ENCODE measurements around the gene ZMYND8. TPM values are rescaled to one million over a fixed set of nuclear protein-coding genes. Genes with fewer than 3 reads are reported as not detected.

The ZMYND8 gene
- total RNA-seq, 6 experiments from 2014 or later, result 27.8 to 38.3 (median 34.8) TPM

GRCh38 chr20:47188540-47188939 is 168.0 kb downstream of the ZMYND8 start:
- no peak overlapping the region for H3K4me3 Mint-ChIP-seq
- H3K4me1 Mint-ChIP-seq (ENCODE audit: low read depth), result no peaks in the 10 kb centered on the region
- no peak overlapping the region for H3K27ac Mint-ChIP-seq
- H3K27me3 Mint-ChIP-seq (ENCODE audit: insufficient read depth), result peaks cover 25% of the 10 kb centered on the region
- no peak for TF ChIP-seq CTCF (IDR thresholded peaks at IDR 0.05)
- no peaks in the 10 kb centered on the region for H3K36me3 Mint-ChIP-seq (ENCODE audit: low read depth)
- no peak for DNase-seq
- H3K9me3 Mint-ChIP-seq, result no peaks in the 10 kb centered on the region

GRCh38 chr20:47187450-47188195 is 168.9 kb downstream of the ZMYND8 start:
- no peak overlapping the region for H3K4me3 Mint-ChIP-seq
- H3K27me3 Mint-ChIP-seq (ENCODE audit: insufficient read depth), result peaks cover 26% of the 10 kb centered on the region
- no peak for DNase-seq
- no peaks in the 10 kb centered on the region for H3K9me3 Mint-ChIP-seq
- no peak for TF ChIP-seq CTCF (IDR thresholded peaks at IDR 0.05)
- no peaks in the 10 kb centered on the region for H3K36me3 Mint-ChIP-seq (ENCODE audit: low read depth)
- H3K27ac Mint-ChIP-seq, result no peak overlapping the region
- no peaks in the 10 kb centered on the region for H3K4me1 Mint-ChIP-seq (ENCODE audit: low read depth)

- H3K9me3 Mint-ChIP-seq, result no peaks in the 10 kb centered on the region
- peaks cover 18% of the 10 kb centered on the region; the same call in 1 of the 2 replicates for H3K27me3 Mint-ChIP-seq (ENCODE audit: insufficient read depth)
- H3K4me3 Mint-ChIP-seq, result no peak overlapping the region
- no peak for TF ChIP-seq CTCF (IDR thresholded peaks at IDR 0.05)
- DNase-seq, result no peak
- peaks cover 4% of the 10 kb centered on the region; the same call in 1 of the 2 replicates for H3K36me3 Mint-ChIP-seq (ENCODE audit: low read depth)
- peaks cover 5% of the 10 kb centered on the region; the same call in 1 of the 2 replicates for H3K4me1 Mint-ChIP-seq (ENCODE audit: low read depth)
- H3K27ac Mint-ChIP-seq, result no peak overlapping the region
These were observed 173.1 kb downstream of the ZMYND8 start for GRCh38 chr20:47183367-47183766.

GRCh38 chr20:47181056-47181862 is 175.2 kb downstream of the ZMYND8 start:
- TF ChIP-seq CTCF (IDR thresholded peaks at IDR 0.05), result no peak
- H3K4me1 Mint-ChIP-seq (ENCODE audit: low read depth), result peaks cover 5% of the 10 kb centered on the region; the same call in 1 of the 2 replicates
- no peak overlapping the region for H3K4me3 Mint-ChIP-seq
- H3K27ac Mint-ChIP-seq, result no peak overlapping the region
- H3K27me3 Mint-ChIP-seq (ENCODE audit: insufficient read depth), result peaks cover 7% of the 10 kb centered on the region; the same call in 1 of the 2 replicates
- H3K9me3 Mint-ChIP-seq, result no peaks in the 10 kb centered on the region
- peaks cover 4% of the 10 kb centered on the region; the same call in 1 of the 2 replicates for H3K36me3 Mint-ChIP-seq (ENCODE audit: low read depth)
- DNase-seq, result peak; percentile 55

GRCh38 chr20:47179267-47179666 is 177.2 kb downstream of the ZMYND8 start:
- no peak for DNase-seq
- H3K9me3 Mint-ChIP-seq, result no peaks in the 10 kb centered on the region
- no peak for TF ChIP-seq CTCF (IDR thresholded peaks at IDR 0.05)
- peaks cover 4% of the 10 kb centered on the region; the same call in 1 of the 2 replicates for H3K36me3 Mint-ChIP-seq (ENCODE audit: low read depth)
- peaks cover 5% of the 10 kb centered on the region; the same call in 1 of the 2 replicates for H3K4me1 Mint-ChIP-seq (ENCODE audit: low read depth)
- H3K27me3 Mint-ChIP-seq (ENCODE audit: insufficient read depth), result peaks cover 10% of the 10 kb centered on the region
- H3K4me3 Mint-ChIP-seq, result no peak overlapping the region
- no peak overlapping the region for H3K27ac Mint-ChIP-seq
